H1 (cell line): ENCODE results near the gene UTS2B. TPM values are rescaled to one million over a fixed set of nuclear protein-coding genes. Genes with fewer than 3 reads are reported as not detected.

Experiments used
- CTCF ChIA-PET: fragments of 300-600 bp; sonication (Branson Sonifier 250); formaldehyde crosslinking; loops from one replicate; lab custom pipeline; 2021; ENCODE audit not compliant: partially characterized antibody; lab: Charles Lee
- POLR2A ChIA-PET: fragments of 300-600 bp; sonication (Branson Sonifier 250); formaldehyde crosslinking; loops from one replicate; lab custom pipeline; 2021; ENCODE audit warnings: inconsistent platforms; ENCODE audit not compliant: partially characterized antibody; lab: Charles Lee
- DNase-seq, 2 experiments: peaks; one replicate each; pipeline versions ENCODE4 v3.0.0 to v3.0.0-alpha.2; 2010 to 2022; ENCODE audit warnings: low spot score in 2 of 2, low read depth in 1 of 2, mixed read lengths in 1 of 2
- FAIRE-seq: peaks from 2 replicates; lab custom pipeline; 2011; peaks lifted over from hg19 to GRCh38; lab: Jason Lieb, UNC
- H2AFZ ChIP-seq: 2 replicates; pipeline ENCODE4 v1.8.1; 2012; ENCODE audit warnings: low read length, inconsistent platforms
- H2AK5ac ChIP-seq: 2 replicates; pipeline ENCODE4 v1.6.1; 2013; ENCODE audit warnings: low read depth, low read length
- H2BK120ac ChIP-seq: replicated peaks from 2 replicates; pipeline ENCODE3; 2013; ENCODE audit warnings: low read depth, low read length, inconsistent platforms
- H2BK12ac ChIP-seq: 2 replicates; pipeline ENCODE4 v1.6.1; 2013; ENCODE audit warnings: low read depth, low read length
- H2BK15ac ChIP-seq: 2 replicates; pipeline ENCODE4 v1.6.1; 2013; ENCODE audit warnings: low read length
- H2BK20ac ChIP-seq: 2 replicates; pipeline ENCODE4 v1.6.1; 2013; ENCODE audit warnings: low read length
- H2BK5ac ChIP-seq: 2 replicates; pipeline ENCODE4 v1.6.1; 2013; ENCODE audit warnings: low read depth, low read length
- H3K14ac ChIP-seq: 2 replicates; pipeline ENCODE4 v1.6.1; 2013; ENCODE audit warnings: inconsistent platforms; ENCODE audit not compliant: insufficient read length
- H3K18ac ChIP-seq: 2 replicates; pipeline ENCODE4 v1.6.1; 2013; ENCODE audit warnings: low read length; ENCODE audit errors: extremely low read depth
- H3K23ac ChIP-seq: 2 replicates; pipeline ENCODE4 v1.6.1; 2013; ENCODE audit warnings: inconsistent platforms; ENCODE audit not compliant: insufficient read length
- H3K23me2 ChIP-seq: 2 replicates; pipeline ENCODE4 v1.6.1; 2013; ENCODE audit warnings: low read depth, low read length
- H3K27ac ChIP-seq: 2 replicates; pipeline ENCODE4 v1.6.1; 2011; ENCODE audit warnings: low read depth, low read length, inconsistent platforms
- H3K27me3 ChIP-seq, 4 experiments: replicated peaks in 1 of 4; 1 replicate in 1 of 4; 2 replicates in 3 of 4; pipeline versions ENCODE4 v1.6.1 to v1.8.1; 2011 to 2013; ENCODE audit warnings: low read length in 3 of 4, mild to moderate bottlenecking in 3 of 4, inconsistent platforms in 2 of 4, mixed read lengths in 2 of 4, moderate library complexity in 1 of 4; ENCODE audit not compliant: control insufficient read depth in 3 of 4, insufficient read depth in 3 of 4; ENCODE audit errors: extremely low read depth in 1 of 4
- H3K36me3 ChIP-seq, 4 experiments: 2 replicates each; pipeline versions ENCODE4 v1.6.1 to v1.8.1; 2011 to 2013; ENCODE audit warnings: mild to moderate bottlenecking in 4 of 4, low read length in 3 of 4, moderate library complexity in 2 of 4, control low read depth in 1 of 4, inconsistent platforms in 1 of 4; ENCODE audit not compliant: insufficient read depth in 4 of 4, control insufficient read depth in 2 of 4
- H3K4ac ChIP-seq: replicated peaks from 2 replicates; pipeline ENCODE3; 2013; ENCODE audit warnings: low read length, low read depth, mixed read lengths, inconsistent platforms; ENCODE audit not compliant: insufficient read length
- H3K4me1 ChIP-seq, 4 experiments: replicated peaks in 1 of 4; 1 replicate in 1 of 4; 2 replicates in 3 of 4; pipeline versions ENCODE4 v1.6.1 to v1.8.1; 2011 to 2013; ENCODE audit warnings: low read length in 3 of 4, inconsistent platforms in 2 of 4, mixed read lengths in 1 of 4; ENCODE audit not compliant: insufficient read depth in 4 of 4, control insufficient read depth in 3 of 4
- H3K4me2 ChIP-seq, 2 experiments: 2 replicates each; pipeline versions ENCODE4 v1.6.1 to v1.8.1; 2011 to 2013; ENCODE audit warnings: low read depth in 2 of 2, low read length in 2 of 2, control low read depth in 1 of 2, inconsistent platforms in 1 of 2, mild to moderate bottlenecking in 1 of 2; ENCODE audit not compliant: insufficient read depth in 1 of 2
- H3K4me3 ChIP-seq, 4 experiments: fragments of 200-600, 300-600 bp in 1 of 4; sonication (generic), shearing (Covaris generic), sonication (Bioruptor Twin) in 1 of 4; 2 replicates each; pipeline versions ENCODE4 v1.5.1 to v1.8.1; 2011 to 2016; ENCODE audit warnings: low read length in 4 of 4, low read depth in 3 of 4, control low read depth in 2 of 4, inconsistent platforms in 2 of 4, mild to moderate bottlenecking in 2 of 4, mixed read lengths in 1 of 4, moderate library complexity in 1 of 4; ENCODE audit not compliant: insufficient read depth in 2 of 4; ENCODE audit errors: extremely low read depth in 1 of 4
- H3K56ac ChIP-seq: replicated peaks from 2 replicates; pipeline ENCODE3; 2013; ENCODE audit warnings: low read depth, mild to moderate bottlenecking, mixed read lengths, low read length, inconsistent platforms; ENCODE audit not compliant: insufficient read length
- H3K79me1 ChIP-seq: 2 replicates; pipeline ENCODE4 v1.6.1; 2013; ENCODE audit warnings: low read depth, low read length, control low read depth
- H3K79me2 ChIP-seq, 2 experiments: 2 replicates each; pipeline versions ENCODE4 v1.6.1 to v1.8.1; 2012 to 2013; ENCODE audit warnings: low read length in 2 of 2, mild to moderate bottlenecking in 2 of 2, inconsistent platforms in 1 of 2; ENCODE audit not compliant: insufficient read depth in 2 of 2, control insufficient read depth in 1 of 2
- H3K9ac ChIP-seq, 4 experiments: replicated peaks in 1 of 4; 1 replicate in 1 of 4; 2 replicates in 3 of 4; pipeline versions ENCODE4 v1.6.1 to v1.8.1; 2011 to 2013; ENCODE audit warnings: low read depth in 3 of 4, low read length in 3 of 4, control low read depth in 2 of 4, mild to moderate bottlenecking in 2 of 4, moderate library complexity in 2 of 4, inconsistent platforms in 1 of 4; ENCODE audit errors: extremely low read depth in 1 of 4
- H3K9me3 ChIP-seq, 2 experiments: 2 replicates each; pipeline versions ENCODE4 v1.6.1 to v1.8.1; 2012 to 2013; ENCODE audit warnings: mild to moderate bottlenecking in 2 of 2, moderate library complexity in 2 of 2, control low read depth in 1 of 2, inconsistent platforms in 1 of 2, low read depth in 1 of 2, low read length in 1 of 2, mixed read lengths in 1 of 2; ENCODE audit not compliant: insufficient read depth in 2 of 2
- H4K20me1 ChIP-seq, 2 experiments: replicated peaks in 1 of 2; 2 replicates each; pipeline versions ENCODE3 to v1.8.1; 2011 to 2013; ENCODE audit warnings: inconsistent platforms in 2 of 2, low read length in 2 of 2, mild to moderate bottlenecking in 1 of 2; ENCODE audit not compliant: insufficient read depth in 2 of 2, control insufficient read depth in 1 of 2
- H4K5ac ChIP-seq: 2 replicates; pipeline ENCODE4 v1.6.1; 2013; ENCODE audit warnings: low read length, low read depth, mixed read lengths, inconsistent platforms; ENCODE audit not compliant: insufficient read length
- H4K8ac ChIP-seq: 2 replicates; pipeline ENCODE4 v1.8.0; 2013; ENCODE audit warnings: mild to moderate bottlenecking, moderate library complexity, low read length, inconsistent platforms; ENCODE audit not compliant: insufficient read depth; ENCODE audit errors: extremely low read depth
- H4K91ac ChIP-seq: replicated peaks from 2 replicates; pipeline ENCODE3; 2013; ENCODE audit warnings: low read length, mixed read lengths, inconsistent platforms; ENCODE audit not compliant: insufficient read length
- CHD1 ChIP-seq: IDR thresholded peaks from 2 replicates; pipeline ENCODE4 v1.6.1; 2012; ENCODE audit warnings: low read depth, low read length, improper control_type of control experiment
- PHF8 ChIP-seq: fragments of 200-600 bp; sonication (generic); conservative IDR thresholded peaks from 2 replicates; pipeline ENCODE4 v1.7.1; 2012; ENCODE audit warnings: low read depth, mild to moderate bottlenecking, inconsistent platforms, low read length, moderate library complexity
- POLR2AphosphoS5 ChIP-seq: IDR thresholded peaks from 2 replicates; pipeline ENCODE4 v1.6.1; 2011; ENCODE audit warnings: low read depth, low read length
- RBBP5 ChIP-seq: IDR thresholded peaks from 2 replicates; pipeline ENCODE4 v1.7.1; 2012; ENCODE audit warnings: low read depth, mild to moderate bottlenecking, inconsistent platforms, low read length, moderate library complexity, borderline replicate concordance
- SP2 ChIP-seq: IDR thresholded peaks from 2 replicates; pipeline ENCODE4 v1.6.1; 2012; ENCODE audit warnings: mild to moderate bottlenecking, low read length, inconsistent platforms
- SP4 ChIP-seq: IDR thresholded peaks from 2 replicates; pipeline ENCODE4 v1.6.1; 2012; ENCODE audit warnings: low read length, inconsistent platforms
- WGBS, 2 experiments: shearing (Covaris generic) in 1 of 2; methylation state at CpG; one replicate each; pipeline versions ENCODE4 v1.1.6 to v1.1.7; 2013 to 2015; ENCODE audit warnings: low lambda C conversion rate in 2 of 2, mixed read lengths in 2 of 2, inconsistent platforms in 1 of 2, low coverage in 1 of 2, missing lambda C conversion rate in 1 of 2; ENCODE audit not compliant: insufficient replicate concordance in 2 of 2, insufficient coverage in 1 of 2, insufficient read length in 1 of 2; ENCODE audit errors: extremely low coverage in 1 of 2, missing lambda C conversion rate in 1 of 2; 5-methylcytosine and 5-hydroxymethylcytosine counted together
- polyA plus RNA-seq, 7 experiments: library from polyadenylated mRNA; depleted of rRNA in 3 of 7; stranded (reverse) in 5 of 7; unstranded in 2 of 7; fragments of >200 nt in 5 of 7; fragments of 200-250 nt in 2 of 7; gene quantifications; 1 replicate in 5 of 7; 2 replicates in 1 of 7; 4 replicates in 1 of 7; pipeline versions ENCODE4 v1.2.1 to v1.2.3, GENCODE V29; 2011 to 2013; ENCODE audit warnings: missing spikeins in 2 of 7, mixed read lengths in 2 of 7
- total RNA-seq: library from RNA; stranded (reverse); fragmentation: NEBNext Ultra II Directional; extraction: Animal tissue kit (Norgen Biotek cat#: 25700); gene quantifications from 2 replicates; pipeline ENCODE4 v1.2.1, GENCODE V29; 2021

Gene UTS2B
- total and polyA plus RNA-seq, 2 of the 8 experiments (the other 6 are each of a cell fraction or from before 2014, with no cell fraction given), result not detected

- Histone ChIP-seq H3K4me3 (no peak overlapping the region), H3K9ac (no peak overlapping the region), H3K27me3 (no peaks in the 10 kb centered on the region), H3K79me2 (no peaks in the 10 kb centered on the region), H3K4me2 (no peak overlapping the region), H3K23ac (no peak overlapping the region), H4K8ac (no peak overlapping the region), H2BK20ac (no peak overlapping the region), H3K14ac (no peak overlapping the region), H4K20me1 (no peaks in the 10 kb centered on the region), H2AK5ac (no peak overlapping the region), H2AFZ (no peak overlapping the region), H2BK15ac (no peak overlapping the region), H3K4ac (no peak overlapping the region), H2BK120ac (no peak overlapping the region), H4K91ac (no peak overlapping the region), H3K79me1 (no peaks in the 10 kb centered on the region), H3K18ac (no peak overlapping the region), H3K23me2 (no peaks in the 10 kb centered on the region), H3K27ac (no peak overlapping the region), H3K36me3 (no peaks in the 10 kb centered on the region), H2BK12ac (no peak overlapping the region), H3K4me1 (no peaks in the 10 kb centered on the region), H3K9me3 (no peaks in the 10 kb centered on the region; a peak in 1 of 4 replicates), H4K5ac (no peak overlapping the region), H2BK5ac (no peak overlapping the region), H3K56ac (no peak overlapping the region)
- no peak for TF ChIP-seq CHD1
- no peak for TF ChIP-seq PHF8
- TF ChIP-seq SP2, result no peak
- no peak for TF ChIP-seq POLR2AphosphoS5
- TF ChIP-seq SP4, result no peak
- no peak for TF ChIP-seq RBBP5
- ChIA-PET CTCF (interaction anchor here (1.0 kb wide), 1 partner anchor 28 kb away, joined by 3 read pairs; no protein-coding TSS in a partner anchor), POLR2A (no interaction called here)
- 93% methylated on average over 2 of the region's 2 CpGs; no CpG with 5 or more reads in 1 of the 2 experiments for WGBS, 2 experiments
- FAIRE-seq (no peak), DNase-seq (no peak)
Observed at GRCh38 chr3:191313296-191313695, 17.0 kb downstream of the UTS2B start.
